ENCODE measurements around the gene CSF1R.
"Not testable (repeated sequence)": the region's sequence is repeated elsewhere in the genome, so short reads cannot be mapped to it uniquely, and the experiment has no call there.

CSF1R gene

GRCh38 chr5:150092159-150092787 is 5.9 kb upstream of the CSF1R start:
- H3K9me3 Mint-ChIP-seq = no peaks in the 10 kb centered on the region
- peak overlapping the region; percentile 12 for H3K27ac Mint-ChIP-seq
- DNase-seq = no peak
- H3K36me3 Mint-ChIP-seq (ENCODE audit: low read depth) = no peaks in the 10 kb centered on the region
- peaks cover 12% of the 10 kb centered on the region for H3K4me1 Mint-ChIP-seq (ENCODE audit: low read depth)
- H3K27me3 Mint-ChIP-seq = peaks cover 34% of the 10 kb centered on the region
- H3K4me3 Mint-ChIP-seq = no peak overlapping the region

DNA sequence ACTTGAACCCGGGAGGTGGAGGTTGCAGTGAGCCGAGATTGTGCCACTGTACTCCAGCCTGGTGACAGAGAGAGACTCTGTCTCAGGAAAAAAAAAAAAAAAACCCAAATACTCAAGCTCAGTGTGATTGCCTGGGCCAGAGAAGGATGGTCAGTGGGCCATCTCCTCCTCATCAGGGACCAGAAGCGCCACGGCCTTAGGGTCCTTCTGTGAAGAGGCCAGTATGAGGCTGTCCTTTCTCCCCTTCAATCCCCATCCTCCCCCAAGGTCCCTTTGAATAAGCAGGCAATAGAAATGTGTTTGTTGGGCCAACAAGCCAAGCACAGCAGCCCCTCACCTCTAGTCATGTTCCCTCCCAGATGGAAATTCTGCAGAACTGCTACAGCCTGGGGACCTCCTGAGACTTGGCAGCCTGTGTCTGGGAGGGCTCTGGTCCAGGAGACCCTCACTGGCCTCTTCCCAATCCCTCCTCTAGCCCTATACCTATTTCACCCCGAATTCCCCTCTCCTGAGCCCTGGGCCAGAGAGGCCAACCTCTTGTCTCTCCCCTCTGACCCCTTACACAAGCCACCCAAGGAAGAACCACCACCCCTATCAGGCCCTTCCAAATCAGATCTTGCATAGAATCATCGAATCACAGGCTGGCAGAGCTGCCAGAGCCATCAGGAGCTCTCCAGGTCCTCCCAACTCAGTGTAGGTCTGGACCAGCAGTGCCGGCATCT is 1.0 kb downstream of the CSF1R start:
- no peaks in the 10 kb centered on the region for H3K9me3 Mint-ChIP-seq
- H3K4me1 Mint-ChIP-seq (ENCODE audit: low read depth) = peaks cover 7% of the 10 kb centered on the region
- H3K4me3 Mint-ChIP-seq = no peak overlapping the region
- no peak overlapping the region for H3K27ac Mint-ChIP-seq
- peaks cover 57% of the 10 kb centered on the region for H3K27me3 Mint-ChIP-seq
- DNase-seq = no peak
- H3K36me3 Mint-ChIP-seq (ENCODE audit: low read depth) = no peaks in the 10 kb centered on the region

DNA sequence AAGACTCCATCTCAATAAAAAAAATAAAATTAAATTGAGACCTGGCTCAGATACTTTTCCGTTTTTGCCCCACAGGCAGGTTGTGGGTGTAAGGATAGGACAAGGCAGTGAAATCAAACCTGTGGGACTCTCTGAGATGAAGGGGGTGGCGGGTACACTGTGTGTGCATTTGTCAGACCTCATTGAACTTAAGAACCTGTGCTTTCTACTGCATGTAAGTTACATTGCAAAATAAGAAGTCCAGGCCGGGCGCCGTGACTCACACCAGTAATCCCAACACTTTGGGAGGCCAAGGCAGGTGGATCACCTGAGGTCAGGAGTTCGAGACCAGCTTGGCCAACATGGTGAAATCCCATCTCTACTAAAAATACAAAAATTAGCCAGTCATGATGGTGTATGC is 1.6 kb downstream of the CSF1R start:
- H3K36me3 Mint-ChIP-seq (ENCODE audit: low read depth); H3K9me3 Mint-ChIP-seq; H3K4me1 Mint-ChIP-seq (ENCODE audit: low read depth); H3K4me3 Mint-ChIP-seq; H3K27ac Mint-ChIP-seq: not testable (repeated sequence)
- H3K27me3 Mint-ChIP-seq = peaks cover 57% of the 10 kb centered on the region
- DNase-seq = peak; percentile 14

DNA sequence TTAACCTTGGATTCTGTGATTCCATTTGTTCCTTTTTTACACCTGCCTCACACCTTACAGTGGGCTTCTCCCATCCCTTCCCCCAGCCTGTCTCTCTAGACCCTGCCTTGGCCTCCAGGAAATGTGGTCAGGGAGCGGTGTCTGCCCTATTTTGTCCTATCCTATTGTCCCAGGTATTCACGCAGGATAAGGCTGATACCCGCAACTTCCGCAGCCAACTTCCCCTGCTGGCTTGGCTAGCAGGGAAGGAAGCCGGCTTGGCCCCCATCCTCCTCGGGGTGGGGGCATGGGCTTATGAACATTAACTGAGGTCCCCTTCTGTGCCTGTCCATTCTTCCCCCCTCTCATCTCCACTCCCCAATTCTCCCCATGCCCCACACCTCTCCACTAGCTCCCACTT is 3.5 kb downstream of the CSF1R start:
- DNase-seq = peak; percentile 2
- Mint-ChIP-seq H3K36me3 (ENCODE audit: low read depth) (no peaks in the 10 kb centered on the region), H3K9me3 (no peaks in the 10 kb centered on the region), H3K4me3 (no peak overlapping the region), H3K27ac (no peak overlapping the region), H3K27me3 (peaks cover 47% of the 10 kb centered on the region), H3K4me1 (ENCODE audit: low read depth) (peaks cover 7% of the 10 kb centered on the region)

DNA sequence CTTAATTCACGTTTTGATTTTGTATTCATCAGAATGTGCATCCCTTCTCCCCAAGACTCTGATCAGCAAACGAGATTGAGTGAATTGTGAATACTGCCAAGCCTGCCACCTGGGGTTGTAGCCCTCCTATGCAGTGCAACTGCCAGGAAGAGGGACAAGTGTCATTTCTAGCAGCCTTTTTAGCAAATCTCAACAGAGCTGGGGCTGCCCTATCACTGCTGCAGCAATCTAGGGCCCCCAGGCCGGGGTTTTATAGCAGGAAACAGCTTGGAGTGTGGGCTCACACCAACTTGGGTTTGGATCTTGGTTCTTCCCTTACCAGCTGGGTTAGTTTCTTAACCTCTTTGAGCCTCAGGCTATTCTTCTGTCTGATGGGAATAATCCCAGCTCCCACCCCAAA is 4.0 kb downstream of the CSF1R start:
- H3K27ac Mint-ChIP-seq = no peak overlapping the region
- H3K4me3 Mint-ChIP-seq = no peak overlapping the region
- no peaks in the 10 kb centered on the region for H3K36me3 Mint-ChIP-seq (ENCODE audit: low read depth)
- no peaks in the 10 kb centered on the region for H3K9me3 Mint-ChIP-seq
- peaks cover 7% of the 10 kb centered on the region for H3K4me1 Mint-ChIP-seq (ENCODE audit: low read depth)
- DNase-seq = no peak
- peaks cover 43% of the 10 kb centered on the region for H3K27me3 Mint-ChIP-seq

GRCh38 chr5:150081541-150082283 is 4.6 kb downstream of the CSF1R start:
- Mint-ChIP-seq H3K27ac (no peak overlapping the region), H3K27me3 (peaks cover 43% of the 10 kb centered on the region), H3K4me1 (ENCODE audit: low read depth) (peaks cover 7% of the 10 kb centered on the region), H3K9me3 (no peaks in the 10 kb centered on the region), H3K4me3 (no peak overlapping the region), H3K36me3 (ENCODE audit: low read depth) (no peaks in the 10 kb centered on the region)
- peak; percentile 7 for DNase-seq

- Mint-ChIP-seq H3K36me3 (ENCODE audit: low read depth) (no peaks in the 10 kb centered on the region), H3K4me1 (ENCODE audit: low read depth) (peaks cover 7% of the 10 kb centered on the region), H3K27me3 (peaks cover 36% of the 10 kb centered on the region), H3K4me3 (no peak overlapping the region), H3K27ac (no peak overlapping the region), H3K9me3 (no peaks in the 10 kb centered on the region)
- no peak for DNase-seq
Observed at GRCh38 chr5:150080696-150081435, 5.5 kb downstream of the CSF1R start.

DNA sequence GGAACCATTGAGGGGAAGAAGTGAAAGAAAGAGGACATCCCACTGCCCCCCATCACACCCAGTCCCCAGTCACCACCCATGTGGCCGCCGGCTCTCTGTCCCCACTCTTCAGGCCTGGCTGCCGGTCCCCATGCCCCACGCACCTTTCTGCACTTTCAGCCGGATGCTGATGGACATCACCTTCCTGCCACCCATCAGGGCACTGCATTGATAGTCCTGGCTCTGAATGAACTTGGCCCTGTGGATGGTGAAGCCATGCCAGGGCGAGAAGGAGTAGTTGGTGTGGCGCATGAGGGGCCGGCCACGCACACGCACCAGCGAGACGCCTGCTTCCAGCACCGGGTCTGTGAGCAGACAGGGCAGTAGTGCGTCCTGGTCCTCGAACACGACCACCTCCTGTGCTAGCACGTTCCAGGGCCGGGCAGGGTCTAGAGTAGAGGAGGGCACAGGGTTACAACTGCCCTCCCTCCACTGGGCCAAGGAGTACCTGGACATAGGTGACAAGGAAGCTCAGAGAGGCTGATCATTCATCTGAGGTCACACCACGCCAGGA is 6.4 kb downstream of the CSF1R start:
- Mint-ChIP-seq H3K36me3 (ENCODE audit: low read depth) (no peaks in the 10 kb centered on the region), H3K27me3 (peaks cover 28% of the 10 kb centered on the region), H3K4me3 (no peak overlapping the region), H3K4me1 (ENCODE audit: low read depth) (peaks cover 7% of the 10 kb centered on the region), H3K9me3 (no peaks in the 10 kb centered on the region), H3K27ac (no peak overlapping the region)
- peak; percentile 11 for DNase-seq

DNA sequence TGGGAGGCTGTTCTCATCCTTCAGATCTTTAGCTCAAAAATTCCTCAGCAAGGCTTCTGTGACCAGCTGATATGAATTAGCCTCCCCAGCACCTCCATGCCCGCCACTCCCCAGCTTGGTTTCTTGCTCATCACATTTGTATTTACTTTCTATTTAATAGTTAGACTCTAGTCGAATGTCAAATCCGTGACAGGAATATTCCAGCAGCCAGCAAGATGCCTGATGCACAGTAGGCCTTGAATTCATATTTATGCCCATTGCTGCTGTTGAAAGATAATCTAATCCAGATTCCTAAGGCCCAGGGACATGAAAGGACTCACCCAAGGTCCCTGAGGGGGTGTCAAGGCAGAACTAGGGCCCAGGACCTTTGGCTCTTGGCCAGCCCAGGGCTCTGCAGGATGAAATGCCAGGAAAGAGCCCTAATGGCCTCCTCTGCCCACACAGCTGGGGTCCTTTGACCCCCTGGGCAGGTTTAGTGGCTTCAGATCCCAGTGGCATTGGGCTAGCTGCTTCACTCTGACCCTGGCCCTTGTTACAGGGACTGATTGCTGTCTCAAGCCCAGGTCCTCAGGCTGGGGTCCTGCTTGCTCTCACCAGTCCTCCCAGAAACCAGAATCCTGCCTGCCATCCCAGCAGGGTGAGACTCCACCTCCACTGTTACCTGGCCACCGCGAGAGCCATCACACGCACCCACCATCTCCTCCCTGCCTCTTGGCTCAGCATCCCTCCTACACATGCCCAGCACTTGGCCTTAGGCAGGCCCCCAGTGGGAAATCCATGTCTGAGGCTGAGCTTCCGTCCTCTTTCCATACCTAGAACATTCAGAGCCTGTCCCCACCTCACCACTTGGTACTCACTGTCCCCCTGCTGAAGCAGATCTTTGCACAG is 7.3 kb downstream of the CSF1R start:
- H3K4me1 Mint-ChIP-seq (ENCODE audit: low read depth) = peaks cover 7% of the 10 kb centered on the region
- no peaks in the 10 kb centered on the region for H3K36me3 Mint-ChIP-seq (ENCODE audit: low read depth)
- no peak overlapping the region for H3K27ac Mint-ChIP-seq
- H3K27me3 Mint-ChIP-seq = peaks cover 25% of the 10 kb centered on the region
- H3K9me3 Mint-ChIP-seq = no peaks in the 10 kb centered on the region
- no peak overlapping the region for H3K4me3 Mint-ChIP-seq
- peak; percentile 18 for DNase-seq

- Mint-ChIP-seq H3K9me3 (no peaks in the 10 kb centered on the region), H3K27me3 (peaks cover 17% of the 10 kb centered on the region), H3K4me3 (no peak overlapping the region), H3K27ac (no peak overlapping the region), H3K36me3 (ENCODE audit: low read depth) (no peaks in the 10 kb centered on the region), H3K4me1 (ENCODE audit: low read depth) (peaks cover 7% of the 10 kb centered on the region)
- no peak for DNase-seq
Observed at GRCh38 chr5:150077996-150078801, 8.2 kb downstream of the CSF1R start.

DNA sequence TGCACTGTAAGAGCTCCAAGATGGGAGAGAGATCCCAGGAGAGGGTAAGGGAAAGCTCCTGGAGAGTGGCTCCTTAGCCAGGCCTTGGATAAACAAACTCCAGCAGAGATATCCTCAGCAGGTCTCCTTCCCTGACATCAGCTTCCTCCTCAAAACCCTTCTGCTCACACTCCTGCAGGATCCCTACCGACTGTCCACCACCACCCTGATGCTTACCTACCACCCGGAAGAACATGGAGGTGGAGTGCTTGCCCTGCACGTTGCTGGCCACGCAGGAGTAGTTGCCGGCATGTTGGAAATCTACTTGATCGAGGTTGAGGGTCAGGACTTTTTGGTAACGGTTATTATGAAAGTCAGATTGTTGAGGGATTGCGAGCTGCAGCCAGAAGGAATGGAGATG is 9.3 kb downstream of the CSF1R start:
- Mint-ChIP-seq H3K4me3 (no peak overlapping the region), H3K27me3 (peaks cover 5% of the 10 kb centered on the region), H3K9me3 (no peaks in the 10 kb centered on the region), H3K27ac (no peak overlapping the region), H3K36me3 (ENCODE audit: low read depth) (no peaks in the 10 kb centered on the region), H3K4me1 (ENCODE audit: low read depth) (peaks cover 4% of the 10 kb centered on the region)
- DNase-seq = peak; percentile 5

- Mint-ChIP-seq H3K27me3 (peaks cover 3% of the 10 kb centered on the region), H3K9me3 (no peaks in the 10 kb centered on the region), H3K27ac (no peak overlapping the region), H3K36me3 (ENCODE audit: low read depth) (no peaks in the 10 kb centered on the region), H3K4me3 (no peak overlapping the region), H3K4me1 (ENCODE audit: low read depth) (no peaks in the 10 kb centered on the region)
- peak; percentile 2 for DNase-seq
Observed at GRCh38 chr5:150075806-150076205, 10.5 kb downstream of the CSF1R start.

- no peak overlapping the region for H3K4me3 Mint-ChIP-seq
- H3K27ac Mint-ChIP-seq = no peak overlapping the region
- peak; percentile 14 for DNase-seq
- no peaks in the 10 kb centered on the region for H3K4me1 Mint-ChIP-seq (ENCODE audit: low read depth)
- H3K9me3 Mint-ChIP-seq = no peaks in the 10 kb centered on the region
- peaks cover 3% of the 10 kb centered on the region for H3K27me3 Mint-ChIP-seq
- H3K36me3 Mint-ChIP-seq (ENCODE audit: low read depth) = no peaks in the 10 kb centered on the region
Observed at GRCh38 chr5:150075233-150075632, 11.1 kb downstream of the CSF1R start.
